ENCODE measurements around the gene SPRY1.

- no peak for TF ChIP-seq TBP (IDR thresholded peaks at IDR 0.05; ENCODE audit: low read depth, low read length)
- TF ChIP-seq CTCF (IDR thresholded peaks at IDR 0.05; ENCODE audit: control extremely low read depth in 1 of 3, insufficient read depth in 1 of 3, low read depth in 1 of 3, low read length in 3 of 3), result no peak
These were observed 23.5 kb downstream of the SPRY1 start for GRCh38 chr4:123419885-123420755.
